ENCODE measurements around the gene DACH2. TPM values are rescaled to one million over a fixed set of nuclear protein-coding genes. Genes with fewer than 3 reads are reported as not detected.

Gene DACH2
- total and polyA plus RNA-seq, 4 donors: 0.13 TPM; not detected in 3

Other genes with a start within 250 kb of the DACH2 start
- 10 to 100 TPM; 30.0 to 30.7 TPM for gene CHM, start 100.9 kb upstream of the DACH2 start, total RNA-seq
- gene CHM, start 100.9 kb upstream of the DACH2 start, polyA plus RNA-seq: 10 to 100 TPM in 1 of 2 donors, 1 to 10 TPM in 1; 2.8 to 11.9 TPM

Data from aorta (tissue), 4 donors.